CD4-positive, alpha-beta T cell (primary cell): ENCODE measurements around the gene RGS9. TPM values are rescaled to one million over a fixed set of nuclear protein-coding genes. Genes with fewer than 3 reads are reported as not detected.

Experiments
- ATAC-seq: fragments of 200-7000 bp; cut with Tn5 transposase; one replicate; pipeline ENCODE4 v1.10.0; 2022; ENCODE audit warnings: mild to moderate bottlenecking; ENCODE audit not compliant: poor library complexity
- CTCF ChIA-PET: fragments of 350-600 bp; sonication (Branson Sonifier 250); formaldehyde crosslinking; loops from one replicate; lab custom pipeline; 2021; ENCODE audit warnings: antibody characterized with exemption, inconsistent platforms; lab: Charles Lee
- POLR2A ChIA-PET: fragments of 350-600 bp; sonication (Branson Sonifier 250); formaldehyde crosslinking; loops from one replicate; lab custom pipeline; 2021; ENCODE audit warnings: antibody characterized with exemption, inconsistent platforms; lab: Charles Lee
- DNase-seq, 14 experiments: peaks; one replicate each; pipeline ENCODE4 v3.0.0-alpha.2; 2013 to 2020; ENCODE audit warnings: mixed read lengths in 2 of 14
- H3K27ac ChIP-seq, 2 donors: one replicate each; pipeline versions ENCODE4 v1.5.1 to v1.7.0; 2013; ENCODE audit warnings: low read length in 2 of 2, low read depth in 1 of 2, mild to moderate bottlenecking in 1 of 2
- H3K27me3 ChIP-seq, 2 experiments: 1 replicate in 1 of 2; 2 replicates in 1 of 2; pipeline versions ENCODE4 v1.6.1 to v1.7.0; 2013; ENCODE audit warnings: low read length in 2 of 2, control low read depth in 1 of 2, mild to moderate bottlenecking in 1 of 2, moderate library complexity in 1 of 2; ENCODE audit not compliant: insufficient read depth in 2 of 2, control insufficient read depth in 1 of 2
- H3K36me3 ChIP-seq: one replicate; pipeline ENCODE4 v1.6.1; 2013; ENCODE audit warnings: low read length, control low read depth; ENCODE audit not compliant: insufficient read depth
- H3K4me1 ChIP-seq: one replicate; pipeline ENCODE4 v1.6.1; 2013; ENCODE audit warnings: low read length, control low read depth; ENCODE audit not compliant: insufficient read depth
- H3K4me3 ChIP-seq: one replicate; pipeline ENCODE4 v1.5.1; 2013; ENCODE audit warnings: mild to moderate bottlenecking, low read length, moderate library complexity
- H3K9me3 ChIP-seq, 2 experiments: 1 replicate in 1 of 2; 2 replicates in 1 of 2; pipeline versions ENCODE4 v1.6.1 to v1.7.0; 2013; ENCODE audit warnings: low read length in 2 of 2, mild to moderate bottlenecking in 2 of 2, control low read depth in 1 of 2, moderate library complexity in 1 of 2; ENCODE audit not compliant: control insufficient read depth in 1 of 2, insufficient read depth in 1 of 2
- H3K27ac Mint-ChIP-seq: one replicate; pipeline ENCODE4 v1.8.0; 2020; ENCODE audit warnings: mixed read lengths
- H3K27me3 Mint-ChIP-seq: one replicate; pipeline ENCODE4 v1.8.0; 2021; ENCODE audit warnings: mixed read lengths
- H3K36me3 Mint-ChIP-seq: one replicate; pipeline ENCODE4 v1.8.0; 2021; ENCODE audit warnings: low read depth, mixed read lengths
- H3K4me1 Mint-ChIP-seq: one replicate; pipeline ENCODE4 v1.8.0; 2021; ENCODE audit warnings: low read depth, mixed read lengths
- H3K4me3 Mint-ChIP-seq: one replicate; pipeline ENCODE4 v1.8.0; 2020; ENCODE audit warnings: mild to moderate bottlenecking, mixed read lengths
- H3K9me3 Mint-ChIP-seq: one replicate; pipeline ENCODE4 v1.8.0; 2020; ENCODE audit warnings: mixed read lengths
- intact Hi-C, 2 experiments: fragments of 100-400 bp; cut with DNase I in 1 of 2; cut with micrococcal nuclease in 1 of 2; formaldehyde crosslinking; loops; one replicate each; pipeline versions ENCODE4 v1.15.1 to v1.9.0; 2023 to 2025; cut with DNase I, micrococcal nuclease
- total RNA-seq, 174 experiments: library from RNA in 2 of 174; stranded (reverse) in 2 of 174; gene quantifications; one replicate each; pipeline ENCODE4 v1.2.3 and lab custom pipeline; 2021 to 2026
- TF ChIP-seq, protein P1 (sequence below): fragments of 200-600 bp; IDR thresholded peaks from one replicate; pipeline ENCODE4 v1.8.0; 2022; ENCODE audit warnings: antibody characterized with exemption, mild to moderate bottlenecking

RGS9 gene
- total RNA-seq, 2 experiments from 2014 or later: 0.60 to 0.73 TPM

GRCh38 chr17:65219707-65220106, 82.5 kb downstream of the RGS9 start:
- no peak for DNase-seq
- H3K27ac ChIP-seq: no peak overlapping the region
- no peak overlapping the region for H3K4me3 ChIP-seq
- POLR2A ChIA-PET: no interaction called here
- Mint-ChIP-seq H3K36me3 (no peaks in the 10 kb centered on the region), H3K27me3 (peaks cover 10% of the 10 kb centered on the region), H3K4me3 (no peak overlapping the region), H3K9me3 (no peaks in the 10 kb centered on the region), H3K27ac (no peak overlapping the region), H3K4me1 (no peaks in the 10 kb centered on the region)
- H3K9me3 ChIP-seq: no peaks in the 10 kb centered on the region
- CTCF ChIA-PET: no interaction called here
- no peaks in the 10 kb centered on the region for H3K4me1 ChIP-seq
- peaks cover 0 to 3% of the 10 kb centered on the region in 2 experiments for H3K27me3 ChIP-seq
- H3K36me3 ChIP-seq: no peaks in the 10 kb centered on the region
- ATAC-seq: no peak
- intact Hi-C loops: no loop called here
- TF ChIP-seq, protein P1, sequence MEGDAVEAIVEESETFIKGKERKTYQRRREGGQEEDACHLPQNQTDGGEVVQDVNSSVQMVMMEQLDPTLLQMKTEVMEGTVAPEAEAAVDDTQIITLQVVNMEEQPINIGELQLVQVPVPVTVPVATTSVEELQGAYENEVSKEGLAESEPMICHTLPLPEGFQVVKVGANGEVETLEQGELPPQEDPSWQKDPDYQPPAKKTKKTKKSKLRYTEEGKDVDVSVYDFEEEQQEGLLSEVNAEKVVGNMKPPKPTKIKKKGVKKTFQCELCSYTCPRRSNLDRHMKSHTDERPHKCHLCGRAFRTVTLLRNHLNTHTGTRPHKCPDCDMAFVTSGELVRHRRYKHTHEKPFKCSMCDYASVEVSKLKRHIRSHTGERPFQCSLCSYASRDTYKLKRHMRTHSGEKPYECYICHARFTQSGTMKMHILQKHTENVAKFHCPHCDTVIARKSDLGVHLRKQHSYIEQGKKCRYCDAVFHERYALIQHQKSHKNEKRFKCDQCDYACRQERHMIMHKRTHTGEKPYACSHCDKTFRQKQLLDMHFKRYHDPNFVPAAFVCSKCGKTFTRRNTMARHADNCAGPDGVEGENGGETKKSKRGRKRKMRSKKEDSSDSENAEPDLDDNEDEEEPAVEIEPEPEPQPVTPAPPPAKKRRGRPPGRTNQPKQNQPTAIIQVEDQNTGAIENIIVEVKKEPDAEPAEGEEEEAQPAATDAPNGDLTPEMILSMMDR: no peak

DNA sequence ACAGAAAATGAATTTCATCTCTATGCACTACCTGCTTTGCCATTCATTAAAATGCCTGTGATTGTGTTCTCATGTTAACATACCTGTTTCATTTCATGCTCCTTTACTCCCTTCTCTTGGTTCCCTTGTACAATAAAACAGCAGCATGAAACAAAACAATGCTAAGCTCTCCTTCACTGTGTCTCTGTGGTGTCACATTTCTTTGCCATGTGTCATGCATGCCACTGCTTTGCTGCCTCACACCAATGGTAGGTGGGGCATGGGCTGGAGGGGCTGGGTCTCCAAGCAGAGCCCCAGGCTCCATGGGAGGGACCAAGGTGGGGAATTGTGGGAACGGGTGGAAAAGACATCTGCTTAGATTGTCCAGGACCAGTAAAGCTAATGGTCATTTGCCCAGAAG, 83.6 kb downstream of the RGS9 start:
- ATAC-seq (no peak), DNase-seq (no peak)
- ChIA-PET CTCF (no interaction called here), POLR2A (no interaction called here)
- Mint-ChIP-seq H3K4me1 (no peaks in the 10 kb centered on the region), H3K27me3 (peaks cover 5% of the 10 kb centered on the region), H3K4me3 (no peak overlapping the region), H3K36me3 (no peaks in the 10 kb centered on the region), H3K9me3 (no peaks in the 10 kb centered on the region), H3K27ac (no peak overlapping the region)
- no peaks in the 10 kb centered on the region for H3K27me3 ChIP-seq
- no peaks in the 10 kb centered on the region for H3K4me1 ChIP-seq
- no peak overlapping the region for H3K4me3 ChIP-seq
- no peak overlapping the region for H3K27ac ChIP-seq
- H3K9me3 ChIP-seq: no peaks in the 10 kb centered on the region
- H3K36me3 ChIP-seq: no peaks in the 10 kb centered on the region
- TF ChIP-seq, protein P1: no peak
- intact Hi-C loops: no loop called here

- H3K36me3 Mint-ChIP-seq: no peaks in the 10 kb centered on the region
- H3K27me3 Mint-ChIP-seq: no peaks in the 10 kb centered on the region
- H3K27me3 ChIP-seq: no peaks in the 10 kb centered on the region
- H3K4me1 Mint-ChIP-seq: no peaks in the 10 kb centered on the region
- no peak overlapping the region for H3K4me3 Mint-ChIP-seq
- H3K4me3 ChIP-seq: no peak overlapping the region
- no peak overlapping the region for H3K27ac ChIP-seq
- POLR2A ChIA-PET: no interaction called here
- TF ChIP-seq, protein P1: no peak
- no peak overlapping the region for H3K27ac Mint-ChIP-seq
- H3K4me1 ChIP-seq: no peaks in the 10 kb centered on the region
- intact Hi-C loops: no loop called here
- H3K9me3 ChIP-seq: no peaks in the 10 kb centered on the region
- ATAC-seq: no peak
- no peak for DNase-seq
- no peaks in the 10 kb centered on the region for H3K36me3 ChIP-seq
- CTCF ChIA-PET: no interaction called here
- H3K9me3 Mint-ChIP-seq: no peaks in the 10 kb centered on the region
Measured at GRCh38 chr17:65222214-65222738, 85.1 kb downstream of the RGS9 start.
